H1 (cell line): Measurements from ENCODE around the gene NELL2. TPM values are rescaled to one million over a fixed set of nuclear protein-coding genes. Genes with fewer than 3 reads are reported as not detected.

Experiments used
- CTCF ChIA-PET: fragments of 300-600 bp; sonication (Branson Sonifier 250); formaldehyde crosslinking; loops from one replicate; lab custom pipeline; 2021; ENCODE audit not compliant: partially characterized antibody; lab: Charles Lee
- POLR2A ChIA-PET: fragments of 300-600 bp; sonication (Branson Sonifier 250); formaldehyde crosslinking; loops from one replicate; lab custom pipeline; 2021; ENCODE audit warnings: inconsistent platforms; ENCODE audit not compliant: partially characterized antibody; lab: Charles Lee
- DNase-seq, 2 experiments: peaks; one replicate each; pipeline versions ENCODE4 v3.0.0 to v3.0.0-alpha.2; 2010 to 2022; ENCODE audit warnings: low spot score in 2 of 2, low read depth in 1 of 2, mixed read lengths in 1 of 2
- FAIRE-seq: peaks from 2 replicates; lab custom pipeline; 2011; peaks lifted over from hg19 to GRCh38; lab: Jason Lieb, UNC
- H2AFZ ChIP-seq: 2 replicates; pipeline ENCODE4 v1.8.1; 2012; ENCODE audit warnings: low read length, inconsistent platforms
- H2AK5ac ChIP-seq: 2 replicates; pipeline ENCODE4 v1.6.1; 2013; ENCODE audit warnings: low read depth, low read length
- H2BK120ac ChIP-seq: replicated peaks from 2 replicates; pipeline ENCODE3; 2013; ENCODE audit warnings: low read depth, low read length, inconsistent platforms
- H2BK12ac ChIP-seq: 2 replicates; pipeline ENCODE4 v1.6.1; 2013; ENCODE audit warnings: low read depth, low read length
- H2BK15ac ChIP-seq: 2 replicates; pipeline ENCODE4 v1.6.1; 2013; ENCODE audit warnings: low read length
- H2BK20ac ChIP-seq: 2 replicates; pipeline ENCODE4 v1.6.1; 2013; ENCODE audit warnings: low read length
- H2BK5ac ChIP-seq: 2 replicates; pipeline ENCODE4 v1.6.1; 2013; ENCODE audit warnings: low read depth, low read length
- H3K14ac ChIP-seq: 2 replicates; pipeline ENCODE4 v1.6.1; 2013; ENCODE audit warnings: inconsistent platforms; ENCODE audit not compliant: insufficient read length
- H3K18ac ChIP-seq: 2 replicates; pipeline ENCODE4 v1.6.1; 2013; ENCODE audit warnings: low read length; ENCODE audit errors: extremely low read depth
- H3K23ac ChIP-seq: 2 replicates; pipeline ENCODE4 v1.6.1; 2013; ENCODE audit warnings: inconsistent platforms; ENCODE audit not compliant: insufficient read length
- H3K23me2 ChIP-seq: 2 replicates; pipeline ENCODE4 v1.6.1; 2013; ENCODE audit warnings: low read depth, low read length
- H3K27ac ChIP-seq: 2 replicates; pipeline ENCODE4 v1.6.1; 2011; ENCODE audit warnings: low read depth, low read length, inconsistent platforms
- H3K27me3 ChIP-seq, 4 experiments: replicated peaks in 1 of 4; 1 replicate in 1 of 4; 2 replicates in 3 of 4; pipeline versions ENCODE4 v1.6.1 to v1.8.1; 2011 to 2013; ENCODE audit warnings: low read length in 3 of 4, mild to moderate bottlenecking in 3 of 4, inconsistent platforms in 2 of 4, mixed read lengths in 2 of 4, moderate library complexity in 1 of 4; ENCODE audit not compliant: control insufficient read depth in 3 of 4, insufficient read depth in 3 of 4; ENCODE audit errors: extremely low read depth in 1 of 4
- H3K36me3 ChIP-seq, 4 experiments: 2 replicates each; pipeline versions ENCODE4 v1.6.1 to v1.8.1; 2011 to 2013; ENCODE audit warnings: mild to moderate bottlenecking in 4 of 4, low read length in 3 of 4, moderate library complexity in 2 of 4, control low read depth in 1 of 4, inconsistent platforms in 1 of 4; ENCODE audit not compliant: insufficient read depth in 4 of 4, control insufficient read depth in 2 of 4
- H3K4ac ChIP-seq: replicated peaks from 2 replicates; pipeline ENCODE3; 2013; ENCODE audit warnings: low read length, low read depth, mixed read lengths, inconsistent platforms; ENCODE audit not compliant: insufficient read length
- H3K4me1 ChIP-seq, 4 experiments: replicated peaks in 1 of 4; 1 replicate in 1 of 4; 2 replicates in 3 of 4; pipeline versions ENCODE4 v1.6.1 to v1.8.1; 2011 to 2013; ENCODE audit warnings: low read length in 3 of 4, inconsistent platforms in 2 of 4, mixed read lengths in 1 of 4; ENCODE audit not compliant: insufficient read depth in 4 of 4, control insufficient read depth in 3 of 4
- H3K4me2 ChIP-seq, 2 experiments: 2 replicates each; pipeline versions ENCODE4 v1.6.1 to v1.8.1; 2011 to 2013; ENCODE audit warnings: low read depth in 2 of 2, low read length in 2 of 2, control low read depth in 1 of 2, inconsistent platforms in 1 of 2, mild to moderate bottlenecking in 1 of 2; ENCODE audit not compliant: insufficient read depth in 1 of 2
- H3K4me3 ChIP-seq, 4 experiments: fragments of 200-600, 300-600 bp in 1 of 4; sonication (generic), shearing (Covaris generic), sonication (Bioruptor Twin) in 1 of 4; 2 replicates each; pipeline versions ENCODE4 v1.5.1 to v1.8.1; 2011 to 2016; ENCODE audit warnings: low read length in 4 of 4, low read depth in 3 of 4, control low read depth in 2 of 4, inconsistent platforms in 2 of 4, mild to moderate bottlenecking in 2 of 4, mixed read lengths in 1 of 4, moderate library complexity in 1 of 4; ENCODE audit not compliant: insufficient read depth in 2 of 4; ENCODE audit errors: extremely low read depth in 1 of 4
- H3K56ac ChIP-seq: replicated peaks from 2 replicates; pipeline ENCODE3; 2013; ENCODE audit warnings: low read depth, mild to moderate bottlenecking, mixed read lengths, low read length, inconsistent platforms; ENCODE audit not compliant: insufficient read length
- H3K79me1 ChIP-seq: 2 replicates; pipeline ENCODE4 v1.6.1; 2013; ENCODE audit warnings: low read depth, low read length, control low read depth
- H3K79me2 ChIP-seq, 2 experiments: 2 replicates each; pipeline versions ENCODE4 v1.6.1 to v1.8.1; 2012 to 2013; ENCODE audit warnings: low read length in 2 of 2, mild to moderate bottlenecking in 2 of 2, inconsistent platforms in 1 of 2; ENCODE audit not compliant: insufficient read depth in 2 of 2, control insufficient read depth in 1 of 2
- H3K9ac ChIP-seq, 4 experiments: replicated peaks in 1 of 4; 1 replicate in 1 of 4; 2 replicates in 3 of 4; pipeline versions ENCODE4 v1.6.1 to v1.8.1; 2011 to 2013; ENCODE audit warnings: low read depth in 3 of 4, low read length in 3 of 4, control low read depth in 2 of 4, mild to moderate bottlenecking in 2 of 4, moderate library complexity in 2 of 4, inconsistent platforms in 1 of 4; ENCODE audit errors: extremely low read depth in 1 of 4
- H3K9me3 ChIP-seq, 2 experiments: 2 replicates each; pipeline versions ENCODE4 v1.6.1 to v1.8.1; 2012 to 2013; ENCODE audit warnings: mild to moderate bottlenecking in 2 of 2, moderate library complexity in 2 of 2, control low read depth in 1 of 2, inconsistent platforms in 1 of 2, low read depth in 1 of 2, low read length in 1 of 2, mixed read lengths in 1 of 2; ENCODE audit not compliant: insufficient read depth in 2 of 2
- H4K20me1 ChIP-seq, 2 experiments: replicated peaks in 1 of 2; 2 replicates each; pipeline versions ENCODE3 to v1.8.1; 2011 to 2013; ENCODE audit warnings: inconsistent platforms in 2 of 2, low read length in 2 of 2, mild to moderate bottlenecking in 1 of 2; ENCODE audit not compliant: insufficient read depth in 2 of 2, control insufficient read depth in 1 of 2
- H4K5ac ChIP-seq: 2 replicates; pipeline ENCODE4 v1.6.1; 2013; ENCODE audit warnings: low read length, low read depth, mixed read lengths, inconsistent platforms; ENCODE audit not compliant: insufficient read length
- H4K8ac ChIP-seq: 2 replicates; pipeline ENCODE4 v1.8.0; 2013; ENCODE audit warnings: mild to moderate bottlenecking, moderate library complexity, low read length, inconsistent platforms; ENCODE audit not compliant: insufficient read depth; ENCODE audit errors: extremely low read depth
- H4K91ac ChIP-seq: replicated peaks from 2 replicates; pipeline ENCODE3; 2013; ENCODE audit warnings: low read length, mixed read lengths, inconsistent platforms; ENCODE audit not compliant: insufficient read length
- CBX8 ChIP-seq: fragments of 300-800, 300-1000 bp; sonication (generic); IDR thresholded peaks from 2 replicates; pipeline ENCODE4 v1.7.1; 2016; ENCODE audit warnings: low read depth, low read length, borderline replicate concordance
- HDAC2 ChIP-seq, 2 experiments: fragments of 300-600 bp in 1 of 2; sonication (generic) in 1 of 2; IDR thresholded peaks; 2 replicates each; pipeline ENCODE4 v1.6.1; 2011 to 2012; ENCODE audit warnings: low read depth in 2 of 2, low read length in 2 of 2, mild to moderate bottlenecking in 2 of 2, moderate library complexity in 2 of 2, borderline replicate concordance in 1 of 2, inconsistent platforms in 1 of 2
- KDM1A ChIP-seq: fragments of 200-600, 300-600 bp; sonication (generic); IDR thresholded peaks from 2 replicates; pipeline ENCODE4 v1.7.1; 2016; ENCODE audit warnings: mild to moderate bottlenecking, low read length, borderline replicate concordance
- NANOG ChIP-seq: IDR thresholded peaks from 2 replicates; pipeline ENCODE4 v1.6.1; 2011; ENCODE audit warnings: low read length, low read depth, mild to moderate bottlenecking, inconsistent platforms; ENCODE audit not compliant: insufficient read depth, poor library complexity, severe bottlenecking
- RBBP5 ChIP-seq: IDR thresholded peaks from 2 replicates; pipeline ENCODE4 v1.7.1; 2012; ENCODE audit warnings: low read depth, mild to moderate bottlenecking, inconsistent platforms, low read length, moderate library complexity, borderline replicate concordance
- SP2 ChIP-seq: IDR thresholded peaks from 2 replicates; pipeline ENCODE4 v1.6.1; 2012; ENCODE audit warnings: mild to moderate bottlenecking, low read length, inconsistent platforms
- SUZ12 ChIP-seq: fragments of 200-600 bp; sonication (generic); IDR thresholded peaks from 2 replicates; pipeline ENCODE4 v1.6.1; 2012; ENCODE audit warnings: mild to moderate bottlenecking, inconsistent platforms, low read length, moderate library complexity, mixed read lengths
- TAF7 ChIP-seq: optimal IDR thresholded peaks from 2 replicates; pipeline ENCODE3; 2011; ENCODE audit warnings: low read depth, mild to moderate bottlenecking, inconsistent platforms, low read length, moderate library complexity, borderline replicate concordance
- ZNF274 ChIP-seq: IDR thresholded peaks from 2 replicates; pipeline ENCODE4 v1.7.0; 2012; ENCODE audit warnings: low read length, borderline replicate concordance; ENCODE audit errors: extremely low read depth
- WGBS, 2 experiments: shearing (Covaris generic) in 1 of 2; methylation state at CpG; one replicate each; pipeline versions ENCODE4 v1.1.6 to v1.1.7; 2013 to 2015; ENCODE audit warnings: low lambda C conversion rate in 2 of 2, mixed read lengths in 2 of 2, inconsistent platforms in 1 of 2, low coverage in 1 of 2, missing lambda C conversion rate in 1 of 2; ENCODE audit not compliant: insufficient replicate concordance in 2 of 2, insufficient coverage in 1 of 2, insufficient read length in 1 of 2; ENCODE audit errors: extremely low coverage in 1 of 2, missing lambda C conversion rate in 1 of 2; 5-methylcytosine and 5-hydroxymethylcytosine counted together
- polyA plus RNA-seq, 7 experiments: library from polyadenylated mRNA; depleted of rRNA in 3 of 7; stranded (reverse) in 5 of 7; unstranded in 2 of 7; fragments of >200 nt in 5 of 7; fragments of 200-250 nt in 2 of 7; gene quantifications; 1 replicate in 5 of 7; 2 replicates in 1 of 7; 4 replicates in 1 of 7; pipeline versions ENCODE4 v1.2.1 to v1.2.3, GENCODE V29; 2011 to 2013; ENCODE audit warnings: missing spikeins in 2 of 7, mixed read lengths in 2 of 7
- total RNA-seq: library from RNA; stranded (reverse); fragmentation: NEBNext Ultra II Directional; extraction: Animal tissue kit (Norgen Biotek cat#: 25700); gene quantifications from 2 replicates; pipeline ENCODE4 v1.2.1, GENCODE V29; 2021
- TF ChIP-seq, protein P1 (sequence below): IDR thresholded peaks from 2 replicates; pipeline ENCODE4 v1.6.1; 2012; ENCODE audit warnings: inconsistent platforms
- TF ChIP-seq, protein P2 (sequence below): IDR thresholded peaks from 2 replicates; pipeline ENCODE4 v1.6.1; 2011; ENCODE audit warnings: low read length, improper control_type of control experiment

The NELL2 gene
- total and polyA plus RNA-seq, 2 of the 8 experiments (the other 6 are each of a cell fraction or from before 2014, with no cell fraction given), result 54.2 to 56.8 TPM

DNA sequence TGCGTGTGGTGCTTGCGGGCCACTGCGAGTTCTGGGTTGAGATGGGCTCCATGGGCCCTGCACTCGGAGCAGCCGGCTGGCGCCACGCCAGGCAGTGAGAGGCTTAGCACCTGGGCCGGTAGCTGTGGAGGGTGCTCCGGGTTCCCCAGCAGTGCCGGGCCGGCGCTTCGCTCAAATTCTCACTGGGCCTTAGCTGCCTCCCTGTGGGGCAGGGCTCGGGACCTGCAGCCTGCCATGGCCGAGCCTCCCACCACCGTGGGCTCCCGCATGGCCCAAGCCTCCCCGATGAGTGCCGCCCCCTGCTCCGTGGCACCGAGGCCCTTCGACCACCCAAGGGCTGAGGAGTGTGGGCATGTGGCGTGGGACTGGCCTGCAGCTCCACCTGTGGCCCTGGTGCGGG, 375.7 kb downstream of the NELL2 start:
- Histone ChIP-seq H2BK12ac (no peak overlapping the region), H4K5ac (no peak overlapping the region), H2AFZ (no peak overlapping the region), H4K8ac (no peak overlapping the region; the same call in 1 of the 2 replicates), H2BK5ac (no peak overlapping the region), H3K36me3 (no peaks in the 10 kb centered on the region; a peak in 1 of 8 replicates), H3K4me3 (no peak overlapping the region), H3K4me2 (no peak overlapping the region), H3K4ac (no peak overlapping the region), H3K27ac (no peak overlapping the region), H2BK120ac (no peak overlapping the region), H3K14ac (no peak overlapping the region), H4K91ac (no peak overlapping the region), H4K20me1 (no peaks in the 10 kb centered on the region), H3K18ac (no peak overlapping the region), H3K4me1 (no peaks in the 10 kb centered on the region), H2AK5ac (no peak overlapping the region), H3K9ac (no peak overlapping the region), H3K56ac (no peak overlapping the region), H3K23me2 (no peaks in the 10 kb centered on the region), H3K79me1 (no peaks in the 10 kb centered on the region), H2BK20ac (no peak overlapping the region), H3K79me2 (no peaks in the 10 kb centered on the region), H3K23ac (no peak overlapping the region), H2BK15ac (no peak overlapping the region), H3K9me3 (peaks cover 0 to 10% of the 10 kb centered on the region in 2 experiments; a peak in 1 of 4 replicates), H3K27me3 (no peaks in the 10 kb centered on the region)
- 98% methylated on average over 9 of the region's 24 CpGs; no CpG with 5 or more reads in 1 of the 2 experiments for WGBS, 2 experiments
- ChIA-PET CTCF (interaction anchor here (0.8 to 2.6 kb wide), 6 partner anchors 10 to 448 kb away, joined by 3 to 11 read pairs (median 4); no protein-coding TSS in a partner anchor), POLR2A (no interaction called here)
- no peak for DNase-seq
- no peak for FAIRE-seq
- TF ChIP-seq NANOG (no peak), ZNF274 (no peak), SP2 (no peak), HDAC2 (IDR thresholded peaks at IDR 0.05; ENCODE audit: borderline replicate concordance in 1 of 2, low read depth in 2 of 2, low read length in 2 of 2) (no peak), RBBP5 (no peak), TAF7 (no peak), SUZ12 (no peak), CBX8 (no peak), KDM1A (no peak)
- TF ChIP-seq, protein P1, sequence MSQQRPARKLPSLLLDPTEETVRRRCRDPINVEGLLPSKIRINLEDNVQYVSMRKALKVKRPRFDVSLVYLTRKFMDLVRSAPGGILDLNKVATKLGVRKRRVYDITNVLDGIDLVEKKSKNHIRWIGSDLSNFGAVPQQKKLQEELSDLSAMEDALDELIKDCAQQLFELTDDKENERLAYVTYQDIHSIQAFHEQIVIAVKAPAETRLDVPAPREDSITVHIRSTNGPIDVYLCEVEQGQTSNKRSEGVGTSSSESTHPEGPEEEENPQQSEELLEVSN, result no peak
- TF ChIP-seq, protein P2, sequence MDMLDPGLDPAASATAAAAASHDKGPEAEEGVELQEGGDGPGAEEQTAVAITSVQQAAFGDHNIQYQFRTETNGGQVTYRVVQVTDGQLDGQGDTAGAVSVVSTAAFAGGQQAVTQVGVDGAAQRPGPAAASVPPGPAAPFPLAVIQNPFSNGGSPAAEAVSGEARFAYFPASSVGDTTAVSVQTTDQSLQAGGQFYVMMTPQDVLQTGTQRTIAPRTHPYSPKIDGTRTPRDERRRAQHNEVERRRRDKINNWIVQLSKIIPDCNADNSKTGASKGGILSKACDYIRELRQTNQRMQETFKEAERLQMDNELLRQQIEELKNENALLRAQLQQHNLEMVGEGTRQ, result no peak
